Pancreas (tissue), 10 donors: Measurements from ENCODE around the gene RER1. TPM values are rescaled to one million over a fixed set of nuclear protein-coding genes. Genes with fewer than 3 reads are reported as not detected.

Experiments
- ATAC-seq, 4 donors: fragments of 200-7000 bp; cut with Tn5 transposase; one replicate each; pipeline versions ENCODE4 v1.8.0 to v1.9.1; 2020; ENCODE audit warnings: mild to moderate bottlenecking in 4 of 4, moderate library complexity in 4 of 4
- DNase-seq, 6 donors: peaks; one replicate each; pipeline ENCODE4 v3.0.0-alpha.2; 2020
- FAIRE-seq: peaks from 2 replicates; lab custom pipeline; 2012; peaks lifted over from hg19 to GRCh38; lab: Jason Lieb, UNC
- H3K27ac ChIP-seq, 4 donors: fragments of 200-600 bp; sonication (generic); 1 replicate in 3 of 4; 2 replicates in 1 of 4; pipeline versions ENCODE4 v1.5.0 to v1.8.0; 2020
- H3K27me3 ChIP-seq, 4 donors: fragments of 200-600 bp; one replicate each; pipeline ENCODE4 v1.8.0; 2021
- H3K36me3 ChIP-seq, 3 donors: fragments of 200-600 bp; sonication (generic) in 1 of 3; one replicate each; pipeline versions ENCODE4 v1.5.0 to v1.8.0; 2020 to 2021
- H3K4me1 ChIP-seq, 3 donors: fragments of 200-600 bp; one replicate each; pipeline ENCODE4 v1.8.0; 2021
- H3K4me3 ChIP-seq, 4 donors: fragments of 200-600 bp; sonication (generic) in 2 of 4; one replicate each; pipeline versions ENCODE4 v1.5.0 to v1.8.0; 2020 to 2021
- H3K9me3 ChIP-seq, 4 donors: fragments of 200-600 bp; one replicate each; pipeline ENCODE4 v1.8.0; 2021
- CTCF ChIP-seq, 4 donors: fragments of 200-600 bp; sonication (generic) in 3 of 4; IDR thresholded peaks; one replicate each; pipeline versions ENCODE4 v1.5.0 to v1.8.0; 2021; ENCODE audit warnings: antibody characterized with exemption in 4 of 4
- WGBS, 2 donors: extraction: QIAGEN DNeasy Blood & Tissue Kit; methylation state at CpG; one replicate each; pipeline ENCODE4 v1.1.7; 2013; 5-methylcytosine and 5-hydroxymethylcytosine counted together
- intact Hi-C, 3 donors: fragments of 100-400 bp; cut with DNase I; formaldehyde crosslinking; loops; one replicate each; pipeline versions ENCODE4 v1.11.1 to v1.14.2; 2022
- polyA plus RNA-seq, 2 donors: library from polyadenylated mRNA; stranded (reverse); fragments of 200-250 nt; gene quantifications; one replicate each; pipeline ENCODE4 v1.2.3, GENCODE V29; 2013
- total RNA-seq, 6 donors: library from RNA; stranded (reverse); fragmentation: NEBNext Ultra II Directional in 4 of 6; extraction: Animal tissue kit (Norgen Biotek cat#: 25700) in 4 of 6; gene quantifications; one replicate each; pipeline versions ENCODE4 v1.2.1 to v1.2.4, GENCODE V29; 2021 to 2023
- donor health status: healthy with polysubstance abuse.
- donor health status: DM: no; HTN: no; CAD: no; lungs with moderate emphysema.
- donor health status: DM: no; HTN: no; CAD: no.
- donor health status: control.
- donor health status: control.
- donor health status: Bipolar disorder and iron deficiency.
- donor health status: DM: yes; HTN: yes; CAD: no.
- donor health status: DM: no; HTN: no; CAD: no.
- donor health status: DM: no; HTN: no; CAD: no.
- donor health status: DM: yes; HTN: yes; CAD: no.

Gene RER1
- total and polyA plus RNA-seq, 8 donors, result 54.8 to 84.2 (median 70.6) TPM

- Histone ChIP-seq H3K4me3 (no peak overlapping the region), H3K27ac (no peak overlapping the region), H3K4me1 (no peaks in the 10 kb centered on the region), H3K36me3 (no peaks in the 10 kb centered on the region), H3K27me3 (no peaks in the 10 kb centered on the region), H3K9me3 (no peaks in the 10 kb centered on the region)
- 14 to 35% methylated on average over 10 to 16 of the region's 16 CpGs for WGBS, 2 donors
- DNase-seq (no peak), FAIRE-seq (no peak), ATAC-seq (no peak)
- intact Hi-C loops, result no loop called here
- no peak for TF ChIP-seq CTCF (IDR thresholded peaks at IDR 0.05)
These were observed 40.8 kb downstream of the RER1 start for GRCh38 chr1:2432441-2432844.

GRCh38 chr1:2433196-2433595 lies 41.6 kb downstream of the RER1 start:
- no peak overlapping the region for H3K4me3 ChIP-seq
- intact Hi-C loops, result no loop called here
- no peak overlapping the region for H3K27ac ChIP-seq
- H3K36me3 ChIP-seq, result no peaks in the 10 kb centered on the region
- no peaks in the 10 kb centered on the region for H3K9me3 ChIP-seq
- H3K4me1 ChIP-seq, result no peaks in the 10 kb centered on the region
- DNase-seq (no peak), ATAC-seq (no peak), FAIRE-seq (no peak)
- H3K27me3 ChIP-seq, result no peaks in the 10 kb centered on the region
- 43 to 55% methylated on average over 13 of the region's 13 CpGs for WGBS, 2 donors
- TF ChIP-seq CTCF (IDR thresholded peaks at IDR 0.05), result no peak

GRCh38 chr1:2433936-2434655 lies 42.5 kb downstream of the RER1 start:
- TF ChIP-seq CTCF (IDR thresholded peaks at IDR 0.05), result no peak
- no peak overlapping the region for H3K4me3 ChIP-seq
- intact Hi-C loops, result no loop called here
- no peak for ATAC-seq
- DNase-seq, result no peak
- 32 to 48% methylated on average over 34 of the region's 34 CpGs for WGBS, 2 donors
- no peaks in the 10 kb centered on the region for H3K27me3 ChIP-seq
- H3K27ac ChIP-seq, result no peak overlapping the region
- H3K4me1 ChIP-seq, result no peaks in the 10 kb centered on the region
- FAIRE-seq, result no peak
- H3K9me3 ChIP-seq, result no peaks in the 10 kb centered on the region
- no peaks in the 10 kb centered on the region for H3K36me3 ChIP-seq

GRCh38 chr1:2435091-2435490 lies 43.5 kb downstream of the RER1 start:
- ATAC-seq, result no peak
- H3K4me3 ChIP-seq, result no peak overlapping the region
- intact Hi-C loops, result no loop called here
- H3K27me3 ChIP-seq, result no peaks in the 10 kb centered on the region
- no peak for FAIRE-seq
- H3K4me1 ChIP-seq, result no peaks in the 10 kb centered on the region
- DNase-seq, result no peak
- no peaks in the 10 kb centered on the region for H3K36me3 ChIP-seq
- H3K9me3 ChIP-seq, result no peaks in the 10 kb centered on the region
- WGBS, 2 donors, result 36 to 37% methylated on average over 7 to 9 of the region's 9 CpGs
- H3K27ac ChIP-seq, result no peak overlapping the region
- no peak for TF ChIP-seq CTCF (IDR thresholded peaks at IDR 0.05)

- WGBS, 2 donors, result 30 to 55% methylated on average over 1 of the region's 2 CpGs
- ATAC-seq, result no peak
- FAIRE-seq, result no peak
- Histone ChIP-seq H3K36me3 (no peaks in the 10 kb centered on the region), H3K27ac (no peak overlapping the region), H3K27me3 (no peaks in the 10 kb centered on the region), H3K4me1 (no peaks in the 10 kb centered on the region), H3K4me3 (no peak overlapping the region), H3K9me3 (no peaks in the 10 kb centered on the region)
- intact Hi-C loops, result no loop called here
- TF ChIP-seq CTCF (IDR thresholded peaks at IDR 0.05), result no peak
- no peak for DNase-seq
These were observed 44.2 kb downstream of the RER1 start for GRCh38 chr1:2435746-2436355.
